K562 (cell line): ENCODE measurements around the gene A4GNT.

ENCODE experiments used
- BRF1 ChIP-seq: IDR thresholded peaks from 3 replicates; pipeline ENCODE4 v1.6.1; 2011; ENCODE audit warnings: borderline replicate concordance, mild to moderate bottlenecking; ENCODE audit not compliant: insufficient read length; ENCODE audit errors: extremely low read depth
- GTF2E2 ChIP-seq: fragments of 200-800 bp; sonication (Bioruptor generic); IDR thresholded peaks from 2 replicates; pipeline ENCODE4 v1.6.1; 2016; ENCODE audit warnings: missing genetic modification characterization, missing compliant biosample characterization
- SIN3A ChIP-seq, 2 experiments: fragments of 150-350 bp in 1 of 2; IDR thresholded peaks; 2 replicates each; pipeline ENCODE4 v1.6.1; 2011 to 2016; ENCODE audit warnings: borderline replicate concordance in 2 of 2, low read depth in 2 of 2, low read length in 2 of 2, mild to moderate bottlenecking in 2 of 2, moderate library complexity in 2 of 2; ENCODE audit not compliant: control insufficient read depth in 1 of 2

DNA sequence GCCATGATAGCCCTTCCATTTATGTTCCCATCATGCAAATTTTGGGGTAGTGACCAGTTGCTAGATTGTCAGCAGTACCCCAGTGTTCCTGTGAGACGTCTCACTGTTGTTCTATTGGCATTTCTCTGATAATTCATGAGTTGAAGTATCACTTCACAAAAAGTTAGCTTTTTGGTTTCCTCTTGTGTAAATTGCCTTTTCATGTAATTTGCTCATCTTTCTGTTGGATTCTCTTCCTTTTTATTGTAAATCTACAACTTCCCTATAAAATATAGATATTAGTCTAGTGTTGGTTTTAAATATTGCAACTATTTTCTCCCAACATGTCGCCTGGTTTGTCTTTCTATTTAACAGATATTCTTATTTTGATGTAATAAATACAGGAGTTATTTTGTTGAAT, 7.5 kb upstream of the A4GNT start:
- TF ChIP-seq SIN3A (IDR thresholded peaks at IDR 0.05; ENCODE audit: borderline replicate concordance in 2 of 2, control insufficient read depth in 1 of 2, low read depth in 2 of 2, low read length in 2 of 2): no peak
- TF ChIP-seq BRF1: no peak
- no peak for TF ChIP-seq GTF2E2 (tag)
